Measurements from ENCODE around the gene SMARCD1. TPM values are rescaled to one million over a fixed set of nuclear protein-coding genes. Genes with fewer than 3 reads are reported as not detected.

The SMARCD1 gene
- total RNA-seq, 2 donors from 2014 or later = 29.6 to 35.5 TPM

DNA sequence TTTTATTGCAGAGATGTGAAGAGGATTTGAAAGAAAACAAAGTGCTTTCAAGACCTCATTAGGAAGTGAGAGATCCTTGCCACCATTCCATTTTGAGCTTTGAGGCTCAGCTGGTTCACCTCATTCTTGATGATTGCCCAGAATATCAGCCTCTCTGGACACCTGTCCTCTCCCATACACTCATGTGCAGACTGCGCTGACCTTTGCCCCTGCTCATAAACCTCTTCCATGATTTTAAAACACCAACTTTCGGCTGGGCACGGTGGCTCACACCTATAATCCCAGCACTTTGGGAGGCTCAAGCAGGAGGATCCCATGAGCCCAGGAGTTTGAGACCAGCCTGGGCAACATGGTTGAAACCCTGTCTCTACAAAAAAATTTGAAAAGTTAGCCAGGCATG is 35.8 kb downstream of the SMARCD1 start:
- Histone ChIP-seq H3K4me3 (no peak overlapping the region), H3K27me3 (no peaks in the 10 kb centered on the region), H3K9me3 (no peaks in the 10 kb centered on the region), H3K4me1 (peaks cover 0 to 8% of the 10 kb centered on the region in 2 donors), H3K27ac (no peak overlapping the region), H3K36me3 (peaks cover 33% of the 10 kb centered on the region)
- no peak for DNase-seq (ENCODE audit: low spot score)
- TF ChIP-seq, protein P1, sequence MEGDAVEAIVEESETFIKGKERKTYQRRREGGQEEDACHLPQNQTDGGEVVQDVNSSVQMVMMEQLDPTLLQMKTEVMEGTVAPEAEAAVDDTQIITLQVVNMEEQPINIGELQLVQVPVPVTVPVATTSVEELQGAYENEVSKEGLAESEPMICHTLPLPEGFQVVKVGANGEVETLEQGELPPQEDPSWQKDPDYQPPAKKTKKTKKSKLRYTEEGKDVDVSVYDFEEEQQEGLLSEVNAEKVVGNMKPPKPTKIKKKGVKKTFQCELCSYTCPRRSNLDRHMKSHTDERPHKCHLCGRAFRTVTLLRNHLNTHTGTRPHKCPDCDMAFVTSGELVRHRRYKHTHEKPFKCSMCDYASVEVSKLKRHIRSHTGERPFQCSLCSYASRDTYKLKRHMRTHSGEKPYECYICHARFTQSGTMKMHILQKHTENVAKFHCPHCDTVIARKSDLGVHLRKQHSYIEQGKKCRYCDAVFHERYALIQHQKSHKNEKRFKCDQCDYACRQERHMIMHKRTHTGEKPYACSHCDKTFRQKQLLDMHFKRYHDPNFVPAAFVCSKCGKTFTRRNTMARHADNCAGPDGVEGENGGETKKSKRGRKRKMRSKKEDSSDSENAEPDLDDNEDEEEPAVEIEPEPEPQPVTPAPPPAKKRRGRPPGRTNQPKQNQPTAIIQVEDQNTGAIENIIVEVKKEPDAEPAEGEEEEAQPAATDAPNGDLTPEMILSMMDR (IDR thresholded peaks at IDR 0.05) = no peak

DNA sequence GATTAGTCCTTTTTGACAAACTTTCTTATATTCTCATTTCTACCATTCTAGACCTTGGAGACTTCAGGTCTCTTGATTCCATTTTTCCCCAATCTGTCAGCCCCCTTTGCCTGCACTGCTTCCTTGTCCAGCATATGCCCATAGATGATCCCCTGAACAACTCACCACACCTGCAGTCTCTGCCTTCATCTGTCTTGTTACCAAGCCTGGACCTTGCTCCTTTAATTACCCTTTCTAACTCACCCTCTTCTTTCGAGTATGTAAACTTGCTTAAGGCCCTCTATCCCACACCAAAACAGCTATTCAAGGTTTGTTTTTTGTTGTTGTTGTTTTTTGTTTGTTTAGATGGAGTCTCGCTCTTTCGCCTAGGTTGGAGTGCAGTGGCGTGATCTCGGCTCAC is 36.5 kb downstream of the SMARCD1 start:
- Histone ChIP-seq H3K27ac (no peak overlapping the region), H3K9me3 (no peaks in the 10 kb centered on the region), H3K4me1 (peaks cover 0 to 6% of the 10 kb centered on the region in 2 donors), H3K36me3 (peaks cover 33% of the 10 kb centered on the region), H3K4me3 (no peak overlapping the region), H3K27me3 (no peaks in the 10 kb centered on the region)
- TF ChIP-seq, protein P1 (IDR thresholded peaks at IDR 0.05) = no peak
- DNase-seq (ENCODE audit: low spot score) = no peak

DNA sequence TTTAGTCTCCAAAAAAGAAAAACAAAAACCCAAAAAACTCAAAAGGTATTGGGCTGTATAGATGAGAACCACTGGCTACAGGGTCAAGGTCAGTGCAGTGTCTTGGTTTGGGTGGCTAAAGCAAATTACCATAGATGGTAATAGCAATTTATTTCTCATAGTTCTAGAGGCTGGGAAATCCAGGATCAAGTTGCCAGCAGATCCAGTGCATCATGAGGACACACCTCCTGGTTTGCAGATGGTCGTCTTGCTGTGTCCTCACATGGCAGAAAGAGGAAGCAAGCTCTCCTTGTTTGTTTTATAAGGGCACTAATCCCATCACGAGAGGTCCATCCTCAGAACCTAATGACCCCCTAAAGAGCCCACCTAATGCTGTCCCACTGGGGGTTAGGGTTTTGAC is 38.1 kb downstream of the SMARCD1 start:
- DNase-seq (ENCODE audit: low spot score) = no peak
- no peak overlapping the region for H3K27ac ChIP-seq
- H3K27me3 ChIP-seq = no peaks in the 10 kb centered on the region
- peaks cover 43% of the 10 kb centered on the region for H3K36me3 ChIP-seq
- H3K4me1 ChIP-seq = no peaks in the 10 kb centered on the region
- no peaks in the 10 kb centered on the region for H3K9me3 ChIP-seq
- TF ChIP-seq, protein P1 (IDR thresholded peaks at IDR 0.05) = no peak
- no peak overlapping the region for H3K4me3 ChIP-seq

DNA sequence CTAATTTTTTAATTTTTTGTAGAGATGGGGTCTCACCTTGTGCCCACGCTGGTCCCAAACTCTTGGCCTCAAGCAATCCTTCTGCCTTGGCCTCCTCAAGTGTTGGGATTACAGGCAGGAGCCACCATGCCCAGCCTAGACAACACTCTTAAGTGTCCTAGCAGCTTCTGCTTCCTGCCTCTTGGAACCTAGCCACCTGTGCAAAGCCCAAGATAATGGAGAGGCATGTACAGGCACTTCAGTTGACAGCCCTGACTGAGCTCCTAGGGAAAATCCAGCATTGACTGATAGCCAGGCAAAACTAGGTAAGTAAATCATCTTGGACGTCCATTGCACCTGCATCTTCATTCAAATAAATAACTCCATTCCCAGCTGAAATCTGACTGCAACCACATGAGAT is 42.4 kb downstream of the SMARCD1 start:
- Histone ChIP-seq H3K27me3 (no peaks in the 10 kb centered on the region), H3K36me3 (peaks cover 39% of the 10 kb centered on the region), H3K27ac (no peak overlapping the region), H3K4me1 (no peaks in the 10 kb centered on the region), H3K9me3 (no peaks in the 10 kb centered on the region), H3K4me3 (no peak overlapping the region)
- TF ChIP-seq, protein P1 (IDR thresholded peaks at IDR 0.05) = no peak
- no peak for DNase-seq (ENCODE audit: low spot score)

DNA sequence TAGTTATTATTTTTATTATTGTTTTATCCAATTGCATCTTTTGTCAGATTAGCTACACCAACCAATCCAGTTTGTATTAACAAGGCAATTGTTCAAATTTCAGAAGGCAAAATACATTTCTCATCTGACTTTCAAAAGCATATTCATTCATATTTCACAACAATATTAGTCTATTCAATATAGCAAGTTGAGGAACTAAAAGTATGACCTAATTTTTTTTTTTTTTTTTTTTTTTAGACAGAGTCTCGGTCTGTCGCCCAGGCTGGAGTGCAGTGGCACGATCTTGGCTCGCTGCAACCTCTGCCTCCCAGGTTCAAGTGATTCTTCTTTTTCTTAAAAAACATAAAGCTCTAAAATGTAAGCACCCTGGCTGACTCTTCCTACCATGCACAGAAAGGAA is 44.1 kb downstream of the SMARCD1 start:
- H3K9me3 ChIP-seq = no peaks in the 10 kb centered on the region
- peaks cover 48% of the 10 kb centered on the region for H3K36me3 ChIP-seq
- no peaks in the 10 kb centered on the region for H3K4me1 ChIP-seq
- no peaks in the 10 kb centered on the region for H3K27me3 ChIP-seq
- DNase-seq (ENCODE audit: low spot score) = no peak
- TF ChIP-seq, protein P1 (IDR thresholded peaks at IDR 0.05) = no peak
- no peak overlapping the region for H3K4me3 ChIP-seq
- no peak overlapping the region for H3K27ac ChIP-seq

DNA sequence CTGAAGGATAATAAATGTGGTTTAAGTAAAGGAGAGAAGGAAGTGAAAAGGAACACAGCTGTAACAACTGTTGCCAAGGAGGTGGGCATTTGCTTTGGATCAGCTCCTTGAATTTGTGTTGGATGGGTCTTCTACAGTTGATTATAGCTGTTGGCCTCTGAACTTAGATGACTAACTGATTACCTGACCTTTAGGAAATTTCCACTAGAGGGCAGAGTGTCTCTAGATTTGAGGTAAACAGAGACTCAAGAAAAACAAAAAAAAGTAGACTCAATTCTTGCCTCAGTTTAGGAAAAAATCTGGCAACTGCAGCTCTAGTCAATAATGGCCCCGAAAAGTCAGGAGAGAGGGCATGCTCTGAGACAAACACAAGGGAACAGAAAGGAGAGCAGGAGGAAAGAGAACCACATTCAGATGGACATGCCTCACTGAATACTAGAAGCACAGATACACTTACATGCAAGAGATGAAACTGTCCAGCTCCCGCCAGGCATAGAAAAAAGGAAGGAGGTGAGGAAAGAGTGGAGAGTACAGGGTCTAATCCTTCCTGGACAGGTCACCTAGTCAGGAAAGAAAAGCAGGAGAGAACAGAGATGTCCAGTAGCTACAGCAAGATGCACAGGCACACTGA is 47.5 kb downstream of the SMARCD1 start:
- H3K27ac ChIP-seq = no peak overlapping the region

More for the DNA sequence above, 47.5 kb downstream of the SMARCD1 start:
- no peak for DNase-seq (ENCODE audit: low spot score)
- TF ChIP-seq, protein P1 (IDR thresholded peaks at IDR 0.05) = no peak
- peaks cover 49% of the 10 kb centered on the region for H3K36me3 ChIP-seq
- H3K9me3 ChIP-seq = no peaks in the 10 kb centered on the region
- no peaks in the 10 kb centered on the region for H3K4me1 ChIP-seq
- no peak overlapping the region for H3K4me3 ChIP-seq
- H3K27me3 ChIP-seq = no peaks in the 10 kb centered on the region
